Stimulated activated CD8-positive, alpha-beta memory T cell treated with anti-CD3 and anti-CD28 coated beads, Interleukin-4, amount 100 ng/mL, for 1 hour (primary cell): ENCODE measurements around the gene STKLD1.
"Not testable (repeated sequence)": the region's sequence is repeated elsewhere in the genome, so short reads cannot be mapped to it uniquely, and the experiment has no call there.

Source experiments
- DNase-seq, 2 donors: peaks; one replicate each; pipeline ENCODE4 v3.0.0-alpha.2; 2020; ENCODE audit warnings: low read depth in 2 of 2, low spot score in 1 of 2

The STKLD1 gene

GRCh38 chr9:133375724-133376654 lies at the start of gene STKLD1, which contains the start of gene SURF4:
Gene STKLD1 (plus strand): TSS chr9:133376366. CDS start chr9:133376474, 108 bp downstream.
Gene SURF4 (minus strand): TSS chr9:133376060. CDS start chr9:133375969, 91 bp downstream.
- DNase-seq: peak; percentile 87

DNA sequence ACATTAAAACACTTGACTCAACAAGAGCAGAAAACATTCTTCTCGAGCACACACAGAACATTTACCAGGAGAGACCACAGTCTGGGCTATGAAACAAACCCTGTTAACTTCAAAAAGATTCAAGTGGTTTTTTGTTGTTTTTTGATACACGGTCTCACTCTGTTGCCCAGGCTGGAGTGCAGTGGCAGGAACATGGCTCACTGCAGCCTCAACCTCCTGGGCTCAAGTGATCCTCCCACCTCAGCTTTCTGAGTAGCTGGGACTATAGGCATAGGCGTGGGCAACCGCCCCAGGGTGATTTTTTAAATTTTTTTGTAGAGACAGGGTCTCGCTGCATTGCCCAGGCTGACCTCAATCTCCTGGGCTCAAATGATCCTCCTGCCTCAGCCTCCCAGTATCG lies 49.1 kb upstream of the STKLD1 start:
- DNase-seq: not testable (repeated sequence)

DNA sequence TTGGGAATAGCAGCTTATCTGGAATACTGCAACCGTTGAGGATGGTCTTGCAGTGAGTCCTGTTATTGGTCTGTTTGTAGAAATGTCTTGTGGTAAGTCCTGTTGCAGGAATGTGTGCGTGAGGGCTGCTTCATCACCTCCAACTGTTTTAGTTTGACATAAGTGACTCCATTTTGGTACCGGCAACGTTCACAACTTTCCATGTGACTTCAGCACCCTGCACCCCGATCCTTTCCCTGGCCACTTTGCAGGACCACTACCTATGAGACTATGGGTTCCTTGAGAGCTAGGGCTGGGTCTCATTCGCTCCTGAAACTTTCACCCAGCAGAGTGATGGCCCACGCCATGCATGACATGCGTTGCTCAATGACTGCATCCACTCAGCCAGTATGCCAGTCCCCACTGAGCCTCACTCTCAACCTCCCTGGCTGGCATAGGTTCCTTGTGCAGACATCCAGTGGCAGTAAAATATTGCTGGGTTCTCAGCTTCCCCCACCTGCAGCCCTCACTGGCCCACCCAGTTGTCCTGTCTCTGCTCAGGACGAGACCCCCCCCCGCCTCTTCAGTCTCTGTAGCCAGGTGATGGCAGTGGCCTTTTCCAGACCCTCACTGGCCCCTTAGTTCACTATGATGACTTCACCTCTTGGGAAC lies 48.2 kb upstream of the STKLD1 start:
- no peak for DNase-seq

- not testable (repeated sequence) for DNase-seq
Measured at GRCh38 chr9:133329306-133330156, 46.6 kb upstream of the STKLD1 start.

DNA sequence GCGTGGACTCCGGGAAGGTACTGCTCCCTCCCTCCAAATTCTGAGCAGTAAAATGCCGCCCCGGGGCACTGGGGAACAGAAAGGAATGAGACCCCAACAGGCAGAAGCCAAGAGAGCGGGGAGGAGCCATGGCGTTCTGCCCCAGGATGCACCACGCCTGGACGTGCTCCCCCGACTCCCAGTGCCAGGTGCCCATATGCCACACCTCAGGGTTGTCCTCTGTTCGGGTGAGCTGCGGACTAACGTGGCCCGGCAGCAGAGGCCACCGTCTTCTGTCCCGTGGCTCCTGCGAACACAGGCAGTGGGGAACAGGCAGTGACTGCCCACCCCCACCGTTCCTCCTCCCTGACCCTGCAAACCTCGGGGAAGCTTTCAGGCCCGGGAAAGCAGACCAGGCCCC lies 44.9 kb upstream of the STKLD1 start:
- no peak for DNase-seq

- DNase-seq: no peak
Measured at GRCh38 chr9:133331641-133332380, 44.4 kb upstream of the STKLD1 start.

- DNase-seq: no peak
Measured at GRCh38 chr9:133332381-133332730, 43.8 kb upstream of the STKLD1 start.

- DNase-seq: no peak
Measured at GRCh38 chr9:133333011-133333410, 43.2 kb upstream of the STKLD1 start.

DNA sequence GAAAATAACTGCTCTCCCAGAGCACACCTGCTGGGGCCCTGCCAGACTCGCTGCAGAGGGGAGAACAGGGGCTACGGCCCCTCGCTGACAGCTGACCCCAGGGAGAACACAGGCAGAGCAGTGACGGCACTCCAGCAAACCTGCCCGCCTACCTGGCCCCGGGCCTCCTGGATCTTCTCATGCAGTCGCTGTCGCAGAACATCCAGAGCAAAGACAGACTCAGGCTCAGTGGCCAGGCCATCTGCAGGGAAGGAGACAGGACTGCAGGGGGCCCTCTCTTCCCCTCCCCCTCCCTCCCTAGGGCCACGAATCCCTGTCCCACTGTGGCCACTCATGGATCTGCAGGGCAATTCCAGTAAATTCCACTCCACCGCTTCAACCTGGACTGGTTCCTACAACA lies 42.6 kb upstream of the STKLD1 start:
- DNase-seq: no peak

DNA sequence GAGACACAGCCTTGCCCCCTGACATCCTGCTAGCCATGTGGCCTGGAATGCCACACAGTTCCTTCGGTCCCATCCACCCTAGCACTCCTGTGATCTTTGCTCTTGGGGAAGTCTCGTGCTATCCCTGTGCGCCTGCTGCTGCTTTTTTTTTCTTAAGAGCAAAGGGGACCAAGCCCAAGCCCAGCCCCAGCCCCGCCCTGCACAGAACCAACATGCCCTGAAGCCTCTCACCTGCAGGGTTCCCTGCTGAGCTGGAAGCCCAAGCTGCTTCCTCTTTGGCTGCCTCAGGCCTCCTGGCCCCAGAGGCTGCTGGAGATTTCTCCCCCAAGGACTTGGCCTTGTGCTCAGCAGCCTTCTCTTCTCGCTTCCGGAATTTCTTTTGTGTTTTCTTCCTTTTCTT lies 42.0 kb upstream of the STKLD1 start:
- no peak for DNase-seq

DNA sequence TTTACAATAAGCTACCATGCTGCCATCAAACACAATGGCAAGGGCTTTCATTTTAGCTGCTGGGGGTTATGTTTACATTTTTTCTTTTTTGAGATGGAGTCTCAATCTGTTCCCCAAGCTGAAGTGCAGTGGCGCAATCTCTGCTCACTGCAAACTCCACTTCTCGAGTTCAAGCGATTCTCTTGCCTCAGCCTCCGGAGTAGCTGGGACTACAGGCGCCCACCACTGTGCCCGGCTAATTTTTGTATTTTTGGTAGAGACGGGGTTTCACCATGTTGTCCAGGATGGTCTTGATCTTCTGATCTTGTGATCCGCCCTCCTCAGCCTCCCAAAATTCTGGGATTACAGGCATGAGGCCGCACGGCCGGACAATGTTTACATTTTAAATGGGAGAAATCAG lies 41.3 kb upstream of the STKLD1 start:
- DNase-seq: not testable (repeated sequence)

- DNase-seq: peak; percentile 85 to 86
Measured at GRCh38 chr9:133335924-133336811, 40.0 kb upstream of the STKLD1 start, which contains the start of gene SURF6. Gene SURF6 (minus strand): TSS chr9:133336188. CDS start chr9:133336132, 56 bp downstream.

- no peak for DNase-seq
Measured at GRCh38 chr9:133339641-133340040, 36.5 kb upstream of the STKLD1 start.

GRCh38 chr9:133340256-133340655 lies 35.9 kb upstream of the STKLD1 start:
- no peak for DNase-seq

GRCh38 chr9:133340916-133341315 lies 35.2 kb upstream of the STKLD1 start:
- no peak for DNase-seq

DNA sequence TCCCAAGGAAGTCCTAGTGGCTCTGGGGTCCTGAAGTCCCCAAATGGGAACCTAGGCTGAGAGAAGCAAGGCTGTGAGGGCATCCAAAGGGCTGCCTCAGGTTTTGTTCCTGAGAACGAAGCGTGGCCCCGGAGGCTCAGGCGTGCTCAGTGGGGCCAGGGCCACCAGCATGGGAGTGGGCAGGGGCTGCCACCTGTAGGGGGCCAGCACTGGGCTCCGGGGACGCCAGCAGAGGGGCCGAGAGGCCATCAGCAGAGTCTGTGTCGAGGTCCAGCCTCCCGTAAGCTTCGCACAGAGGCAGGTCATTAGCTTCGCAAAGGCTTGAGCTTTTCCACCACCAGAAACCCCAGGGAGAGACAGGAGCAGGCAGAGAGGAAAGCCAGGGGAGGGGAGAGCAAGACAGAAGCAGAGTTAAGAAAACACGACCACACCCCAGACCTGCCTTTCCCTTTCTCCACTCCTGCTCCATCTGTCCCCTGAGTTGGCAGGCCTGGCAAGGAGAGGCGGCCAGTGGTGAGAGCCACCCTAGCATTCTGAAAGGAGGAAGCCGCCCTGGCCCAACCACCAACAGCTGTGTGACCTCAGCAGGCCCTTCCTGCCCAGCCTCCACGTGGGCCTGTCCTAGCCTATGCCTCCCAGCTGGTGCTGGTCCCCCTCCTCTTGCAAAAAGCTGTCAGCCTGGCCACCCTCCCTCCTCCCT lies 34.6 kb upstream of the STKLD1 start:
- DNase-seq: no peak

DNA sequence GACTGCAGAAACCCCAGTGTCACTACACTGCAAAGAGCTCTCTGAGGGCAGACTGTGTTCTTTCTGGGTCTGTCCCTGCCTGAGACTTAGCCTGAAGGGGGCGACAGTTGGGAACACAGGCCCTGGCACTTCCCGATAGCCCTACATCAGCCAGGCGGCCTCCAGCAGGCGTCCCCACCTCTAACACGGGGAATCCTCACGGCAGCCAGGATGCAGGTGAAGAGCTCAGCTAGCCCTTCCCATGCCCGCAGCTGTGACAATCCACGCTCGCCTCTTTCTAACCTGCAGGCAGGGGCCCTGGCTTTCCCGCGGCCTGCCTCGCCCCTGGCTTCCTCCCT lies 34.1 kb upstream of the STKLD1 start:
- DNase-seq: no peak

GRCh38 chr9:133342570-133342969 lies 33.6 kb upstream of the STKLD1 start:
- DNase-seq: no peak

DNA sequence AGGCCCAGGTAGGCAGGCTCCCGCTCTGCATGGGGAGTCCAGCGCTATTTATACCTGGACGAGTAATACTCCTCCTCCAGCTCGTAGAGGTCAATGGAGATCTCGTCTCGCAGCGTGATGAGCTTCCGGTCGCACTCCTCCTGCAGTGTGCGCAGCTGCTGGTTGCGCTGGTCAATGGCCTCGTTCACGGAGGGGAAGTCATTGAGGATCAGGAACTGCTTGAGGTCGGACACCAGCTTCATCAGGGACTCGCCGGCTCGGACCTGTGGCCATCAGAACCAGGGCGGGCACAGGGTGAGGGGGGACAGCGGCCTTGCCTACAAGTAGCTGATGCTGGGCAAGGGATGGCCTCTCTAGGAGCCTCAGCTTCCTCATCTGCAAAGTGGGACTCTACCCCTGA lies 32.1 kb upstream of the STKLD1 start:
- no peak for DNase-seq
